B cell (primary cell): ENCODE results near the gene NHEJ1. TPM values are rescaled to one million over a fixed set of nuclear protein-coding genes. Genes with fewer than 3 reads are reported as not detected.

ENCODE experiments used
- ATAC-seq: fragments of 200-7000 bp; cut with Tn5 transposase; one replicate; pipeline ENCODE4 v1.10.0; 2021; ENCODE audit warnings: low read depth, mild to moderate bottlenecking, moderate number of reproducible peaks, moderate library complexity
- CTCF ChIA-PET: fragments of 350-600 bp; sonication (Branson Sonifier 250); formaldehyde crosslinking; loops from one replicate; lab custom pipeline; 2021; ENCODE audit warnings: antibody characterized with exemption, inconsistent platforms; lab: Charles Lee
- POLR2A ChIA-PET: fragments of 350-600 bp; sonication (Branson Sonifier 250); formaldehyde crosslinking; loops from one replicate; lab custom pipeline; 2021; ENCODE audit warnings: antibody characterized with exemption; lab: Charles Lee
- DNase-seq: peaks from one replicate; pipeline ENCODE4 v3.0.0; 2013
- H2AFZ ChIP-seq: 2 replicates; pipeline ENCODE4 v1.6.1; 2012; ENCODE audit warnings: mild to moderate bottlenecking, low read depth, low read length; ENCODE audit not compliant: insufficient read depth, poor library complexity, severe bottlenecking
- H3K27ac ChIP-seq, 2 donors: 1 replicate in 1 of 2; 2 replicates in 1 of 2; pipeline ENCODE4 v1.5.1; 2012 to 2013; ENCODE audit warnings: low read length in 2 of 2, mild to moderate bottlenecking in 2 of 2, moderate library complexity in 1 of 2
- H3K27me3 ChIP-seq, 4 experiments: fragments of 200-600 bp in 1 of 4; sonication (generic) in 1 of 4; replicated peaks in 1 of 4; 1 replicate in 2 of 4; 2 replicates in 2 of 4; pipeline versions ENCODE4 v1.6.1 to v1.7.0; 2013 to 2016; ENCODE audit warnings: low read length in 3 of 4, mild to moderate bottlenecking in 2 of 4, mixed read lengths in 1 of 4, moderate library complexity in 1 of 4; ENCODE audit not compliant: insufficient read depth in 4 of 4, control insufficient read depth in 3 of 4; ENCODE audit errors: control extremely low read depth in 1 of 4
- H3K36me3 ChIP-seq, 2 experiments: replicated peaks in 1 of 2; 1 replicate in 1 of 2; 2 replicates in 1 of 2; pipeline versions ENCODE4 v1.6.1 to v1.7.1; 2013; ENCODE audit warnings: low read length in 1 of 2; ENCODE audit not compliant: insufficient read depth in 2 of 2, control insufficient read depth in 1 of 2; ENCODE audit errors: control extremely low read depth in 1 of 2, extremely low read depth in 1 of 2
- H3K4me1 ChIP-seq, 2 donors: fragments of 200-600 bp in 1 of 2; sonication (generic) in 1 of 2; 1 replicate in 1 of 2; 2 replicates in 1 of 2; pipeline versions ENCODE4 v1.5.1 to v1.6.1; 2013 to 2017; ENCODE audit warnings: low read length in 2 of 2; ENCODE audit not compliant: control insufficient read depth in 2 of 2, insufficient read depth in 2 of 2
- H3K4me2 ChIP-seq: replicated peaks from 2 replicates; pipeline ENCODE3; 2012; ENCODE audit warnings: mild to moderate bottlenecking, low read depth, low read length; ENCODE audit not compliant: poor library complexity, severe bottlenecking
- H3K4me3 ChIP-seq, 5 experiments: fragments of 200-600 bp in 1 of 5; sonication (generic) in 1 of 5; 1 replicate in 3 of 5; 2 replicates in 2 of 5; pipeline versions ENCODE4 v1.5.1 to v1.7.0; 2011 to 2016; ENCODE audit warnings: low read length in 4 of 5, mild to moderate bottlenecking in 4 of 5, low read depth in 2 of 5, control low read depth in 1 of 5, moderate library complexity in 1 of 5; ENCODE audit not compliant: insufficient read depth in 1 of 5; ENCODE audit errors: control extremely low read depth in 1 of 5, extremely low read depth in 1 of 5
- H3K79me2 ChIP-seq: fragments of 200-600 bp; sonication (generic); one replicate; pipeline ENCODE4 v1.6.0; 2016; ENCODE audit warnings: low read length; ENCODE audit not compliant: control insufficient read depth, insufficient read depth
- H3K9ac ChIP-seq: fragments of 200-600 bp; sonication (generic); 2 replicates; pipeline ENCODE4 v1.6.1; 2017; ENCODE audit warnings: mild to moderate bottlenecking, low read length, moderate library complexity
- H3K9me3 ChIP-seq, 3 donors: one replicate each; pipeline versions ENCODE4 v1.6.1 to v1.7.1; 2013; ENCODE audit warnings: low read length in 2 of 3; ENCODE audit not compliant: control insufficient read depth in 2 of 3, insufficient read depth in 1 of 3; ENCODE audit errors: control extremely low read depth in 1 of 3
- H4K20me1 ChIP-seq: 2 replicates; pipeline ENCODE4 v1.6.0; 2012; ENCODE audit warnings: mild to moderate bottlenecking, low read length; ENCODE audit not compliant: insufficient read depth, control insufficient read depth, poor library complexity, severe bottlenecking
- H3K27ac Mint-ChIP-seq: one replicate; pipeline ENCODE4 v1.8.0; 2021; ENCODE audit warnings: mixed read lengths
- H3K27me3 Mint-ChIP-seq: one replicate; pipeline ENCODE4 v1.8.0; 2021; ENCODE audit warnings: mixed read lengths
- H3K4me1 Mint-ChIP-seq: one replicate; pipeline ENCODE4 v1.8.0; 2021; ENCODE audit warnings: mixed read lengths
- H3K4me3 Mint-ChIP-seq: one replicate; pipeline ENCODE4 v1.8.0; 2021; ENCODE audit warnings: mixed read lengths
- H3K9me3 Mint-ChIP-seq: one replicate; pipeline ENCODE4 v1.8.0; 2022; ENCODE audit warnings: mixed read lengths; ENCODE audit not compliant: insufficient read depth
- CTCF ChIP-seq: fragments of 200-600 bp; IDR thresholded peaks from one replicate; pipeline ENCODE4 v1.8.0; 2022; ENCODE audit warnings: antibody characterized with exemption, mild to moderate bottlenecking
- EZH2 ChIP-seq: IDR thresholded peaks from 2 replicates; pipeline ENCODE4 v1.6.1; 2012; ENCODE audit warnings: borderline replicate concordance, low read depth, mild to moderate bottlenecking, moderate library complexity, low read length; ENCODE audit not compliant: insufficient read depth, poor library complexity, severe bottlenecking
- WGBS: methylation state at CpG from one replicate; pipeline ENCODE4 v1.1.5; 2013; ENCODE audit warnings: missing lambda C conversion rate; ENCODE audit not compliant: insufficient coverage; 5-methylcytosine and 5-hydroxymethylcytosine counted together
- intact Hi-C: fragments of 100-400 bp; cut with micrococcal nuclease; formaldehyde crosslinking; loops from one replicate; pipeline ENCODE4 v1.10.0; 2022
- polyA plus RNA-seq: library from polyadenylated mRNA; depleted of rRNA; stranded (reverse); fragments of >200 nt; gene quantifications from 2 replicates; pipeline ENCODE4 v1.2.3, GENCODE V29; 2012
- total RNA-seq, 2 donors: library from RNA; stranded (reverse); fragments of 120-200 nt in 1 of 2; gene quantifications; 1 replicate in 1 of 2; 2 replicates in 1 of 2; pipeline versions ENCODE4 v1.2.3 to v1.2.4, GENCODE V29; 2013 to 2022

NHEJ1 gene
- total and polyA plus RNA-seq, 2 donors (not counting 1 experiment from before 2014, with no cell fraction given) = 14.9 to 25.0 TPM

- Mint-ChIP-seq H3K9me3 (no peaks in the 10 kb centered on the region), H3K4me3 (no peak overlapping the region), H3K27me3 (no peaks in the 10 kb centered on the region), H3K4me1 (peaks cover 13% of the 10 kb centered on the region), H3K27ac (no peak overlapping the region)
- Histone ChIP-seq H3K27me3 (no peaks in the 10 kb centered on the region), H3K4me2 (no peak overlapping the region), H3K9ac (no peak overlapping the region), H3K4me1 (peaks cover 0 to 3% of the 10 kb centered on the region in 2 donors), H3K9me3 (no peaks in the 10 kb centered on the region), H3K36me3 (peaks cover 5 to 26% of the 10 kb centered on the region in 2 experiments), H4K20me1 (peaks cover 4% of the 10 kb centered on the region), H3K4me3 (no peak overlapping the region), H3K27ac (no peak overlapping the region), H2AFZ (no peak overlapping the region), H3K79me2 (no peaks in the 10 kb centered on the region)
- CTCF ChIA-PET = no interaction called here
- no peak for TF ChIP-seq EZH2
- no peak for TF ChIP-seq CTCF
- no peak for ATAC-seq
- intact Hi-C loops = no loop called here
- WGBS = 100% methylated on average over 2 of the region's 2 CpGs
- POLR2A ChIA-PET = no interaction called here
- no peak for DNase-seq
These were observed 81.2 kb downstream of the NHEJ1 start for GRCh38 chr2:219079417-219079816.

GRCh38 chr2:219078951-219079350, 81.7 kb downstream of the NHEJ1 start:
- CTCF ChIA-PET = interaction anchor here (0.7 kb wide), 1 partner anchor 11 kb away, joined by 4 read pairs; no protein-coding TSS in a partner anchor
- Histone ChIP-seq H2AFZ (no peak overlapping the region), H3K79me2 (no peaks in the 10 kb centered on the region), H3K27me3 (no peaks in the 10 kb centered on the region), H3K9ac (no peak overlapping the region), H4K20me1 (peaks cover 4% of the 10 kb centered on the region), H3K27ac (no peak overlapping the region), H3K9me3 (no peaks in the 10 kb centered on the region), H3K4me2 (no peak overlapping the region), H3K4me3 (no peak overlapping the region), H3K4me1 (peaks cover 0 to 3% of the 10 kb centered on the region in 2 donors), H3K36me3 (peaks cover 7 to 27% of the 10 kb centered on the region in 2 experiments)
- H3K4me1 Mint-ChIP-seq = peaks cover 13% of the 10 kb centered on the region
- intact Hi-C loops = no loop called here
- WGBS = 98% methylated on average over 4 of the region's 4 CpGs
- TF ChIP-seq CTCF (no peak), EZH2 (no peak)
- no peak overlapping the region for H3K27ac Mint-ChIP-seq
- H3K9me3 Mint-ChIP-seq = no peaks in the 10 kb centered on the region
- ATAC-seq = no peak
- H3K4me3 Mint-ChIP-seq = no peak overlapping the region
- H3K27me3 Mint-ChIP-seq = no peaks in the 10 kb centered on the region
- DNase-seq = no peak
- POLR2A ChIA-PET = no interaction called here
